SK-N-MC (cell line): ENCODE measurements around the gene GYS1.

Experiments
- EZH2 ChIP-seq: fragments of 200-600 bp; sonication (generic); IDR thresholded peaks from one replicate; pipeline ENCODE4 v1.6.1; 2017; ENCODE audit warnings: antibody characterized with exemption
- POLR2AphosphoS5 ChIP-seq: IDR thresholded peaks from 2 replicates; pipeline ENCODE4 v1.6.1; 2012; ENCODE audit warnings: mild to moderate bottlenecking, low read depth, low read length, borderline replicate concordance

DNA sequence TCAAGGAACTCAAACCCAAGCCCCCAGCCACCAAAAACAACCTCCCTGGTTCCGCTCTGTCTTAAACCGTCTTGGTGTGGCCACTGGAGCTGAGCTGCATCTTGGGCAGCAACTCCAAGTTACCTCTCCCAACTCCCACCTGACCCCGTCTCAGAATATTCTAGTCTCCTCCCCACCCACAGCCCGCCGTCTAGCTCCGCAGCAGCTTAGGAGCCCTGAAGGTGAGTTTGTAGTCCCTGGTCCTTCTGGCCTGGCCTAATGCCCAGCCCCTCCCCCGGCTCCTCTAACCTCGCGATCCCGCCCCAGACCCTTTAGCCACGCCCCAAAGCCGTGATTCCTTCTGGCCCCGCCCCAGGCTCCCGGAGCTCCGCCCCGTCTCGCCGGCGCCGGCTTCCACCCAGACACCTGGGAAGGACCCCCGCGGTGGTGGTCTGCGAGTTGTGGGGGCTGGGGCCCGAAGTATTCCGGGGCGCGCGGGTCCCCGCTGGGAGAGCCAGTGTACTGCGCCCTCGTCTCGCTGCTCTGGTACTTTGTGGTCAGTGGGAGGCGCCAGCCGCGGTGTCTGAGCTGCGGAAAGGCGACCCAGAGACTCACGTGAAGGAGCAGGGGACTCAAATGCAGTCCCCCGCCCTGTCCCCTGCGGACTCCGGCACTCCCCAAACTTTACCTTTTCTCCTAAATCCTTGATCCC is 26.3 kb upstream of the GYS1 start:
- no peak for TF ChIP-seq POLR2AphosphoS5
- no peak for TF ChIP-seq EZH2
